ENCODE data around the gene PPP2R5A. TPM values are rescaled to one million over a fixed set of nuclear protein-coding genes. Genes with fewer than 3 reads are reported as not detected.
"Not testable (repeated sequence)": the region's sequence is repeated elsewhere in the genome, so short reads cannot be mapped to it uniquely, and the experiment has no call there.

Gene PPP2R5A
- polyA plus RNA-seq, 1 of the 3 experiments (the other 2 are of a cell fraction), result 5.4 TPM

DNA sequence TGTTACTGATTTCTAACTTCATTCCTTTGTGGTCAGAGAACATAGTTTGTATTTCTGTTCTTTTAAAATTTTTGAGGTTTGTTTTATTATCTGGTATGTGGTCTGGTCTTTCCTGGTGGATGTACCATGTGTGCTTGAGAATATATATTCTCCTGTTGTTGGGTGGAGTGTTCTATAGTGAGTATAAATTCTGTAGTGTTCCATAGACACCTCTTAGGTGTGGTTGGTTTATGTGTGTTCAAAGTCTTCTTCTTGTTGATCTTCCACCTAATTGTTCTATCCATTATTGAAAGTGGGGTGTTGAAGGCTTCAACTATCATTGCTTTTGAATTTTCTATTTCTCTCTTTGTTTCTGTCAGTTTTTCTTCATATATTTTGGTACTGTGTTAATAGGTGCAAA lies 20.1 kb downstream of the PPP2R5A start (continued):
- TF ChIP-seq, protein P1, sequence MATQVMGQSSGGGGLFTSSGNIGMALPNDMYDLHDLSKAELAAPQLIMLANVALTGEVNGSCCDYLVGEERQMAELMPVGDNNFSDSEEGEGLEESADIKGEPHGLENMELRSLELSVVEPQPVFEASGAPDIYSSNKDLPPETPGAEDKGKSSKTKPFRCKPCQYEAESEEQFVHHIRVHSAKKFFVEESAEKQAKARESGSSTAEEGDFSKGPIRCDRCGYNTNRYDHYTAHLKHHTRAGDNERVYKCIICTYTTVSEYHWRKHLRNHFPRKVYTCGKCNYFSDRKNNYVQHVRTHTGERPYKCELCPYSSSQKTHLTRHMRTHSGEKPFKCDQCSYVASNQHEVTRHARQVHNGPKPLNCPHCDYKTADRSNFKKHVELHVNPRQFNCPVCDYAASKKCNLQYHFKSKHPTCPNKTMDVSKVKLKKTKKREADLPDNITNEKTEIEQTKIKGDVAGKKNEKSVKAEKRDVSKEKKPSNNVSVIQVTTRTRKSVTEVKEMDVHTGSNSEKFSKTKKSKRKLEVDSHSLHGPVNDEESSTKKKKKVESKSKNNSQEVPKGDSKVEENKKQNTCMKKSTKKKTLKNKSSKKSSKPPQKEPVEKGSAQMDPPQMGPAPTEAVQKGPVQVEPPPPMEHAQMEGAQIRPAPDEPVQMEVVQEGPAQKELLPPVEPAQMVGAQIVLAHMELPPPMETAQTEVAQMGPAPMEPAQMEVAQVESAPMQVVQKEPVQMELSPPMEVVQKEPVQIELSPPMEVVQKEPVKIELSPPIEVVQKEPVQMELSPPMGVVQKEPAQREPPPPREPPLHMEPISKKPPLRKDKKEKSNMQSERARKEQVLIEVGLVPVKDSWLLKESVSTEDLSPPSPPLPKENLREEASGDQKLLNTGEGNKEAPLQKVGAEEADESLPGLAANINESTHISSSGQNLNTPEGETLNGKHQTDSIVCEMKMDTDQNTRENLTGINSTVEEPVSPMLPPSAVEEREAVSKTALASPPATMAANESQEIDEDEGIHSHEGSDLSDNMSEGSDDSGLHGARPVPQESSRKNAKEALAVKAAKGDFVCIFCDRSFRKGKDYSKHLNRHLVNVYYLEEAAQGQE (IDR thresholded peaks at IDR 0.05; ENCODE audit: low read depth, low read length), result no peak

DNA sequence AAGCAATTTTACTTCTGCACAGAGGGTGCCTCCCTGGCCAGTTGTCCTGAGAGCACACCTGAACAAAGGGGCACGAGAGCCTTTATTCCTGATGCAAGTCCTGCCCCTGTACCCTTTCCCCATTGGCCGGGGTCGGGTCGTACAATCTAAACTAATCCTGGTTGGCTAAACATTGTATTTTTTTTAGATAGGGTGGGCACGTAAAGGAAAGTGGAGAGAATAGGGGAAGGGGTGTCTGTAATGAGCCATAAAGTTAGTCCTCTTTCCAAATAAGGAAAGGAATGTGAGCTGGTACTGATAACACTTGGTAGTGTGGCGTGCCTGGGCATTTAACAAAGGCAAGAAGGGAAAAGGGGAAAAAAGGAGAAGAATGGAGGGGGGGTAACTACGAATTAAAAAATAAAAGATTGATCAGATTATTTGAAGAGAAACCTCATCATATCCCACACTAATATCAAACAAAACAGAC lies 20.8 kb downstream of the PPP2R5A start:
- H3K9me2 ChIP-seq; H3K36me3 ChIP-seq (replicated peaks in 1 of 2; ENCODE audit: control insufficient read depth in 1 of 2, insufficient read depth in 2 of 2, low read length in 1 of 2); H3F3A ChIP-seq (replicated peaks; ENCODE audit: insufficient read depth); H3K27me3 ChIP-seq (ENCODE audit: insufficient read depth); H3K9ac ChIP-seq; H3K4me3 ChIP-seq (ENCODE audit: low read depth in 2 of 2, low read length in 1 of 2); CTCF ChIA-PET; H3K27ac ChIP-seq (ENCODE audit: low read depth in 2 of 2, low read length in 1 of 2); H4K20me1 ChIP-seq (ENCODE audit: insufficient read depth); H3K9me3 ChIP-seq; H3K4me2 ChIP-seq; POLR2A ChIA-PET; H2AFZ ChIP-seq (ENCODE audit: low read depth); DNase-seq; H3K4me1 ChIP-seq (ENCODE audit: control insufficient read depth in 1 of 2, insufficient read depth in 2 of 2, low read depth in 1 of 2, low read length in 1 of 2): not testable (repeated sequence)
- peaks cover 14% of the 10 kb centered on the region for H3K79me2 ChIP-seq (ENCODE audit: insufficient read depth)
- 97% methylated on average over 7 of the region's 7 CpGs for WGBS (ENCODE audit: low lambda C conversion rate)

DNA sequence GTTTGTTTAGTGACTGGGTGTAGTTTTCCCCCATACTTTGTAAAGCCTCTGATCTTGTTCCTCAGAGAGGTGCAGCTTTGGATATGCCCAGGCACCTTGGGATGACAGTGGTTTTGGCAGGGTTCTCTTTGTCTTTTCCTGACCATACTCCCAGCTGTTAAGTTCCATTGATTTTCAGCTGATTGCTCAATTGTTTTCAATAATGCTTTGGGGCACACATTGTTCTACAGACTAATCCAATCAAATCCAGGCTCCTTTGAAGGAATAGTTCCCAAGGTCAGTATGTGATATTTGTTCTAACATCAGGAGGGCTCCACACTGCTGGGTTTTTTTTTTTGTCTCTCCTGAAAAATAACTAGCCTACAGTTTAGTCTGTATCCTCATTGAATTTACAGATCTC lies 24.8 kb downstream of the PPP2R5A start:
- POLR2A ChIA-PET, result no interaction called here
- CTCF ChIA-PET, result interaction anchor here (2.5 kb wide), 1 partner anchor 145 kb away, joined by 8 read pairs; no protein-coding TSS in a partner anchor

More for the DNA sequence above, 24.8 kb downstream of the PPP2R5A start:
- no peaks in the 10 kb centered on the region; a peak in 1 of 4 replicates for H3K4me1 ChIP-seq (ENCODE audit: control insufficient read depth in 1 of 2, insufficient read depth in 2 of 2, low read depth in 1 of 2, low read length in 1 of 2)
- H3K4me2 ChIP-seq, result no peak overlapping the region
- H3K36me3 ChIP-seq (replicated peaks in 1 of 2; ENCODE audit: control insufficient read depth in 1 of 2, insufficient read depth in 2 of 2, low read length in 1 of 2), result peaks cover 0 to 14% of the 10 kb centered on the region in 2 experiments
- H3K27ac ChIP-seq (ENCODE audit: low read depth in 2 of 2, low read length in 1 of 2), result no peak overlapping the region
- H4K20me1 ChIP-seq (ENCODE audit: insufficient read depth), result no peaks in the 10 kb centered on the region
- H2AFZ ChIP-seq (ENCODE audit: low read depth), result no peak overlapping the region
- no peak for TF ChIP-seq RAD21 (IDR thresholded peaks at IDR 0.05; ENCODE audit: low read length)
- no peak for TF ChIP-seq TEAD4 (IDR thresholded peaks at IDR 0.05; ENCODE audit: borderline replicate concordance, insufficient read depth)
- TF ChIP-seq, protein P2, sequence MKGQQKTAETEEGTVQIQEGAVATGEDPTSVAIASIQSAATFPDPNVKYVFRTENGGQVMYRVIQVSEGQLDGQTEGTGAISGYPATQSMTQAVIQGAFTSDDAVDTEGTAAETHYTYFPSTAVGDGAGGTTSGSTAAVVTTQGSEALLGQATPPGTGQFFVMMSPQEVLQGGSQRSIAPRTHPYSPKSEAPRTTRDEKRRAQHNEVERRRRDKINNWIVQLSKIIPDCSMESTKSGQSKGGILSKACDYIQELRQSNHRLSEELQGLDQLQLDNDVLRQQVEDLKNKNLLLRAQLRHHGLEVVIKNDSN (IDR thresholded peaks at IDR 0.05; ENCODE audit: borderline replicate concordance, low read depth), result no peak
- TF ChIP-seq, protein P3, sequence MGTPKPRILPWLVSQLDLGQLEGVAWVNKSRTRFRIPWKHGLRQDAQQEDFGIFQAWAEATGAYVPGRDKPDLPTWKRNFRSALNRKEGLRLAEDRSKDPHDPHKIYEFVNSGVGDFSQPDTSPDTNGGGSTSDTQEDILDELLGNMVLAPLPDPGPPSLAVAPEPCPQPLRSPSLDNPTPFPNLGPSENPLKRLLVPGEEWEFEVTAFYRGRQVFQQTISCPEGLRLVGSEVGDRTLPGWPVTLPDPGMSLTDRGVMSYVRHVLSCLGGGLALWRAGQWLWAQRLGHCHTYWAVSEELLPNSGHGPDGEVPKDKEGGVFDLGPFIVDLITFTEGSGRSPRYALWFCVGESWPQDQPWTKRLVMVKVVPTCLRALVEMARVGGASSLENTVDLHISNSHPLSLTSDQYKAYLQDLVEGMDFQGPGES (IDR thresholded peaks at IDR 0.05; ENCODE audit: low read depth, low read length), result no peak
- TF ChIP-seq SMC3 (IDR thresholded peaks at IDR 0.05; ENCODE audit: low read depth, low read length), result no peak
- no peak for TF ChIP-seq MEF2A (IDR thresholded peaks at IDR 0.05; ENCODE audit: borderline replicate concordance, low read depth)
- no peak for TF ChIP-seq EZH2phosphoT487 (IDR thresholded peaks at IDR 0.05; ENCODE audit: borderline replicate concordance, low read depth)
- TF ChIP-seq EP300 (IDR thresholded peaks at IDR 0.05; ENCODE audit: borderline replicate concordance in 1 of 2, low read depth in 1 of 2, low read length in 1 of 2), result no peak
- TF ChIP-seq CHD2 (IDR thresholded peaks at IDR 0.05; ENCODE audit: low read length, partially characterized antibody), result no peak
- TF ChIP-seq, protein P4, sequence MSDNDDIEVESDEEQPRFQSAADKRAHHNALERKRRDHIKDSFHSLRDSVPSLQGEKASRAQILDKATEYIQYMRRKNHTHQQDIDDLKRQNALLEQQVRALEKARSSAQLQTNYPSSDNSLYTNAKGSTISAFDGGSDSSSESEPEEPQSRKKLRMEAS (IDR thresholded peaks at IDR 0.05; ENCODE audit: low read depth), result no peak
- TF ChIP-seq RFX5 (IDR thresholded peaks at IDR 0.05; ENCODE audit: low read length), result no peak
- TF ChIP-seq, protein P1 (IDR thresholded peaks at IDR 0.05; ENCODE audit: low read depth, low read length), result no peak
- DNase-seq, result no peak
- no peaks in the 10 kb centered on the region for H3F3A ChIP-seq (replicated peaks; ENCODE audit: insufficient read depth)
- H3K9me2 ChIP-seq, result no peaks in the 10 kb centered on the region
- no peak overlapping the region for H3K4me3 ChIP-seq (ENCODE audit: low read depth in 2 of 2, low read length in 1 of 2)
- H3K27me3 ChIP-seq (ENCODE audit: insufficient read depth), result no peaks in the 10 kb centered on the region
- no peak overlapping the region for H3K9ac ChIP-seq
- peaks cover 13% of the 10 kb centered on the region for H3K79me2 ChIP-seq (ENCODE audit: insufficient read depth)
- H3K9me3 ChIP-seq, result no peaks in the 10 kb centered on the region; the same call in none of the 2 replicates
